ENCODE results near the gene ZNF593OS.

ZNF593OS gene

DNA sequence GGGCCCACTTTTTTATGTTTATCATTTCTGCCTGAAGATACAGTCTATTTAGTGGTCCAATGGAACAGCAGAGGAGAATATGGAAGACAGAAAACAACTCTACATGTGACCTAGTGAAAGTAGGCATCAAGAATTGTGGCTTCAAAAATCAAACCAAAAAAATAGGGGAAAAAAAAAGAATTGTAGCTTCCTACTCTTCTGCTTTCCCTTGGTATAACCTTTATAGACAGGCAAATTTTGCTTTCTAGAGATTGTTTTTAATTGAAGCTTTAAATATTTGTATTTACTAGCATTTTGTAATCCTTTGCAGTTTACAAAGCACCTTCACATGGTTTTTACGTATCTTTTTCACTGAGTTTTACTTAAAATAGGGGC, 45.7 kb downstream of the ZNF593OS start:
- DNase-seq = no peak

DNA sequence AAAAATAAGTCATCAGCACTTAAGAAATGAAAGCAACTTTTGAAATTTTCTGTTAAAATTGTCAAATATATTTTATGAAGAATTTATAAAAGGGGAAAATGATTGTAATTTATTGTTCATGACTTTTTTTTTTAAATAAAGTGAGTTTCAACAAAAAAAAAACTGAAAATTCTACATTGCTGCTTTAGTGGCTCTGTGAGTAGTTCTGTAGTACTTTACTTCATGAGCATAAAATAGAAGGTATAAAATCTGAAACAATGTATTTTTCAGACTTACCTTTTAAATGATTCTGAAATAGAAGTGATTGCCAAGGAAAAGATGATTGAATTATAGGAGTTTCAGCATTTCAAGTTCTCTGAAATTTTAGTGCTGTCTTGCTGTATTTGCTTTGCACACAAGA, 46.2 kb downstream of the ZNF593OS start:
- DNase-seq = no peak

DNA sequence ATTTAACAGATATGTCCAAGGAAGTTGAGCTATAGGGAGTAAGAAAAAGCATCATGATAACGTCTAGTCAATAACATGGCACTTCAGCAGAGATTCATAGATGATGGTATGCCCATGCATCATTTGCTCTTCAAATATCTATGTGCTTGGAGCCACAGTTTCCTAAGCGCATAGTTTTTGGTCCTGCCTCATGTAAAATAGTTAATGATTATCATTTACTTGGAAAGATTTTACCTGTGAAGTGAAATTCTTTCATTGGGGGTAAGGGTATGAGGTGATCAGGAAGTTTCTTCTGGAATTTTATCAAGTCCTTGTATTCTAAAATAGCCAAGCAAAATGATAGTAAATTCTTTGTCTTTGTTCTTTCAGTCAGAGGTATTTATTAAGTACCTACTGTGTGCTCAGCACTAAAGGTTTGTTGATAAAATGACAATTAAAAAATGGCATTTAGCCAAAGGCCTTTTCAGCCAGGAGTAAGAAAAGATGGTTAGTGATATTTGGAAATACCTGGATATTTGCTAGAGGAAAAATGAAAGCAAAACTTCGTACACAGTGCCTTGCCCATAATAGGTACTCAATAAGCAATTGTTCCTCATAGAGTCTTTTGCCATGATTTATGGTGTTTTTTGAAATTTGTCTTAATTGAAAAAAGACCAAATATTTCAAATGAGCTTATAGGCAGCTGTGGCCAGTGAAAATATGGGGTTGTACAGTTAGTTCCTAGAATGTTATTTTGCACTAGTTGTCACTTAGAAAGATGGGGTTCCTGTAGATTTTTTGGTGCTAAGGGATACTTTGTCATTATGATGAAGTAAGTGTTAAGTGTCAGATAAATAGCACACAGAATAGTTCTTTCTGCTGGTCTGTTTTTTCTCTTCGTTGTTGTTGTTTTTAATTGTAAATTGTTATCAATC, 47.0 kb downstream of the ZNF593OS start:
- DNase-seq = no peak

DNA sequence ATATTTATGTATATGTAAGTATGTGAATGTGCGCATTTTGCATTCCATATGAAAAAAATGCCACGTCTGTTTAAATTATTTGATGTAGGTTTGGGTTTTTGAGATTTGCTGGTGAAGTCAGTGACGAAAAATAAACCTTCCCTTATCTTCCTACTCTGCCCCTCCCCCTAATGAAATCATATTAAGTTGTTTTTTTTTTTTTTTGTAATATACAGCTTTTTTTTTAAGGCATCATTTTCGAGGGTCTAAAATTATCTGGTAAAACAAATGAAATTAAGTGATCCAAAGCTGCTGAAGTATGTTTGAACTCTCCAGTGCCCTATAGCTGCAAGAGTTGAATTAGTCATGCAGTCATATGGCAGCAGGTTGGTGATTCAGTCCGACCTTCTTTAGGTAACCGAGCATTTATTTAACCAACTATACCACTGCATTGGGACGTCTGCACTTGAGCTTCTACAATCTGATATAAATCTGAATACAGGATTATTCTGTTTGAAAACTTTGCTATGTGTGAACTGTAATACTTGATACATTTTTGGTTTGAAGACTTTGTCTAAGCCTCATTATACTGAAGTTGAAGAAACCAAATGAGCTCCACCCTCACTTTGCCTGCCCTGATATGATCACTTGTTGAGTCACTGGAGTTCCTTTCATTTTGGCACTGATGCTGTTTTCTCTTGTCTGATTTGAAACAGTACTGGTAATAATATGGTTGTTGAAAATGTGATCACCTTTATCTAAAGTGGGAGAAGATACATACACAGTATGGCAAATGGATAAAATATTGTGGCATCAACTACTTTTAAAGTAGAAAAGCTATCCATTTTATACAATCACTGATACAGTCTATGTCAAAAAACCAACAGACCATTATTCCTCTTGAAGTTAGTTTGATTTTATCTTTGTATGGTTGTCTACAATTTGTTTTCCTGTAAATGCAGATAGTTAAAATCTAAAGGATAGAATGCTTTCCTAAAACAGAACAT, 48.4 kb downstream of the ZNF593OS start:
- DNase-seq = peak; percentile 18

DNA sequence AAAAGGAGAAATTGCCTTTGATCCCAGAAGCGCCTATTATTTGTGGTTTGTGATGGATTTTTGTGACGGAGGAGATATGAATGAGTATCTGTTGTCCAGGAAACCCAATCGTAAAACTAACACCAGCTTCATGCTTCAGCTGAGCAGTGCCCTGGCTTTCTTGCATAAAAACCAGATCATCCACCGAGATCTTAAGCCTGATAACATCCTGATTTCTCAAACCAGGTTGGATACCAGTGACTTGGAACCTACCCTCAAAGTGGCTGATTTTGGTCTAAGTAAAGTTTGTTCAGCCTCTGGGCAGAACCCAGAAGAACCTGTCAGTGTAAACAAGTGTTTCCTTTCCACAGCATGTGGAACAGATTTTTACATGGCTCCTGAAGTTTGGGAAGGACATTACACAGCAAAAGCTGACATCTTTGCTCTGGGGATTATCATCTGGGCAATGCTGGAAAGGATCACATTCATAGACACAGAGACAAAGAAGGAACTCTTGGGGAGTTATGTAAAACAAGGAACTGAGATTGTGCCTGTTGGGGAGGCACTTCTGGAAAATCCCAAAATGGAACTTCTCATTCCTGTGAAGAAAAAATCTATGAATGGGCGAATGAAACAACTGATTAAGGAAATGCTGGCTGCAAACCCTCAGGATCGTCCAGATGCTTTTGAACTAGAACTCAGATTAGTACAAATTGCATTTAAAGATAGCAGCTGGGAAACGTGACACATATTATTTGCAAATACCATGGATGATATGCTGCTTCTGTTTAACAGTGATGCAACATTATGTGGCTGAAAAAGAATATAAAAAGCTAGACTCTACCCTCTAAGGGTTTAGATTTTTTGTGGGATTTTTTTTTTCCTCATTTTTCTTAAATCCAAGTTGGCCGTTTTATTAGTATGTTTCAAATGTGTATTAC, 49.5 kb downstream of the ZNF593OS start:
- no peak for DNase-seq

DNA sequence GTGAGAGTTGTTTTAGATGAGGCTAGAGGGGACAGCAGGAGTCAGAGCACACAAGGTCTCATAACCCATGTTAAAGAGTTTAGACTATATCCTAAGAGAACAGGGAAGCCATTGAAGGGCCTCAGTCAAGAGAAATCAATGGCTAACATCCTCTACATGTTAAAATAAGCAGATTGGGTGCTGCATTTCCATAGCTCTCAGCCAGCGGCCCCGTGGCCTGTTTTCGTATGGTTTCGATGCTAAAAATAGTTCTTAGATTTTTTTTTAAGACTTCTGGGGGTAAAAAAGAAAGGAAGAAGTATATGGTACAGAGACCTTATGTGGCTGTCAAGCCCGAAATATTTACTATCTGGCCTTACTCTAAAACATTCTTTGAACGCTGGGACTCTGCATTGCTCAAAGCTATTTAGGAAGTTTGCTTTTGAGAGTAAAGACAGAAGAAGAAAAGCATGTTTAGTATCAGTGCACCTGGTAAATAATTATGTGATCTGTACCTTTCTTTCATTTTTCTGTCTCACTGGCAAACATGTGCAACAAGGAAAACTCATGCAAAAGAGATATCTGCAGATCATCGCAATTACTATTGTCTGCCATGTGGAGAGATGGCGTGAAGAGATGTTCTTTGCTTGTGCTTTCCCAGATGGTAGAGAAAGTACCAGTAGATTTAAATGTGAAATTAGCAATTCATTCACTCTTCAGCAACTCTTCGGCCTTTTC, 51.6 kb downstream of the ZNF593OS start:
- DNase-seq = no peak
